HT1080 (cell line): ENCODE measurements around the gene HEATR5B. TPM values are rescaled to one million over a fixed set of nuclear protein-coding genes. Genes with fewer than 3 reads are reported as not detected.
"Not testable (repeated sequence)": the region's sequence is repeated elsewhere in the genome, so short reads cannot be mapped to it uniquely, and the experiment has no call there.

Experiments used
- DNase-seq: peaks from one replicate; pipeline ENCODE4 v3.0.0-alpha.2; 2015; ENCODE audit warnings: low read depth
- total RNA-seq: library from RNA; depleted of rRNA; stranded (reverse); fragments of >200 nt; shearing (Covaris generic); gene quantifications from 2 replicates; pipeline ENCODE4 v1.2.3, GENCODE V29; 2014; rRNA removed

Gene HEATR5B
- total RNA-seq, 1 experiment from 2014 or later, result 12.5 TPM

DNA sequence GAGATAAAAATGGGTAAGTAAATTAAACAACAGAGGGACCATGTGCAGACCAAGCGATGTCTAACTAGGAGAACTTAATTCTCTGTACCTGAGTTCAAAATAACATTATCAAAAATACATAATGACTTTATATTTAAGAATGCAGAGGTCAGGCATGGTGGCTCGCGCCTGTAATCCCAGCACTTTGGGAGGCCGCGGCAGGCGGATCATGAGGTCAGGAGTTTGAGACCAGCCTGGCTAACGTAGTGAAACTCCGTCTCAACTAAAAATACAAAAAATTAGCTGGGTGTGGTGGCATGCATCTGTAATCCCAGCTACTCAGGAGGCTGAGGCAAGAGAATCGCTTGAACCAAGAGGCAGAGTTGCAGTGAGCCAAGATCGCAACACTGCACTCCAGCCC is 138.9 kb downstream of the HEATR5B start:
- not testable (repeated sequence) for DNase-seq

DNA sequence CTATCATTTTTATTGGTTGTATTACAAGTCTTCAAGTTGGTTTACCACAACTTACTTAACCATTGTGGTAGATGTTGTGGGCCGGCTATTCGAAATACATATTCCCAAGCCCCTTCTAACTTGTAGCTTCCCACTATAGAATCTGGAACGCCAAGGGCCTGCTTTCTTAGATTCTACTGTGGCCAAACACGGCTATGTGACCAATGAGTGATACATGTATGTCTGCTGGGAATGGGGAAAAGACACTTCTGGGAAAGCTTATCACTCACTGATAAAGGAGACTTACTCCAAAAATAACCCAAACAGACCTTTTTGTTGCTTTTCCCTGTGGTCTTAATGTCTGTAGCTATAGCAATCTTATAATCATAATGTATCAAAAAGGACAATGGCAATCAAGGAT is 142.3 kb downstream of the HEATR5B start:
- DNase-seq, result no peak

DNA sequence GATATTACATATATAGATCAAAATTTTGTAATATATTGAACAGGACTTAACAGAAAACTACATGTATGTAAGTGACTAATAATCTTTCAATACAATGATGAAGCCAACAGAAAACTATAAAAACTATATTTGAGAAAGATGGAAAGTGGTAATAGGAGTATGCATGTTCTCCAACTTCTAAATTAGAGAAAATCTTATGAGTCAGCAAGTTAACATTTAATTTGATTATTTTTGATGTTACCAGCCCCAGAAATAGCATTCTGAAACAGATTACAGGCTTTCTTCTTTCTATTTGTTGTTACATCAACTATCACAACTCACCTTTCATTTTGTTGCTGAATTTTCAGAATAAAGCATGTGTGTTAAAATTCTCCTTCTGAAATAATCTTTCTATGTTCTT is 147.6 kb downstream of the HEATR5B start:
- not testable (repeated sequence) for DNase-seq

DNA sequence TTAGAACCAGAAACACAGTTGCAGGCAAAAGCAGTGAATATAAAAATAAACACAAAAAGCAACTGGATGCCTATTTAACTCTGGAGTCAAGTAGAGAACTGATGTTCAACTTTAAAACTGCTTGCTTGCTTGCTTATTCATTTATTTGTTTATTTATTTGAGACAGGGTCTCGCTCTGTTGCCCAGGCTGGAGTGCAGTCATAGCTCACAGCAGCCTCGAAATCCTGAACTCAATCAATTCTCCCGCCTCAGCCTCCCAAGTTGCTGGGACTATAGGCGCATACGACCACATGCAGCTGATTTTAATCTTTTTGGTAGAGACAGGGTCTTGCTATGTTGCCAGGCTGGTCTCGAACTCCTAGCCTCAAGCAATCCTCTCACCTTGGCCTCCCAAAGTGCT is 152.5 kb downstream of the HEATR5B start:
- DNase-seq, result not testable (repeated sequence)

Other genes with a start within 250 kb of the HEATR5B start
- gene STRN, start 117.8 kb downstream of the HEATR5B start, total RNA-seq, result 10.2 and 14.8 TPM in 2 replicates
- gene GPATCH11, start 146 bp upstream of the HEATR5B start, total RNA-seq, result 10.5 and 11.3 TPM in 2 replicates
- gene EIF2AK2, start 72.6 kb upstream of the HEATR5B start, total RNA-seq, result 24.5 TPM in 2 replicates
- not detected in 2 replicates for gene SULT6B1, start 104.3 kb upstream of the HEATR5B start, total RNA-seq
- gene CEBPZOS, start 112.1 kb upstream of the HEATR5B start, total RNA-seq, result 13.4 and 17.6 TPM in 2 replicates
- gene CEBPZ, start 147.2 kb upstream of the HEATR5B start, total RNA-seq, result 67.4 and 68.5 TPM in 2 replicates
- 13.6 TPM in 2 replicates for gene NDUFAF7, start 147.3 kb upstream of the HEATR5B start, total RNA-seq
- 32.4 and 44.4 TPM in 2 replicates for gene PRKD3, start 240.5 kb upstream of the HEATR5B start, total RNA-seq